Mucosa of descending colon (tissue), 3 donors: ENCODE results near the gene CENPN. TPM values are rescaled to one million over a fixed set of nuclear protein-coding genes. Genes with fewer than 3 reads are reported as not detected.

Source experiments
- ATAC-seq: fragments of 200-7000 bp; cut with Tn5 transposase; one replicate; pipeline ENCODE4 v1.9.1; 2020; ENCODE audit warnings: mild to moderate bottlenecking, moderate library complexity
- DNase-seq, 3 donors: peaks; one replicate each; pipeline ENCODE4 v3.0.0-alpha.2; 2020
- H3K36me3 ChIP-seq: fragments of 200-600 bp; one replicate; pipeline ENCODE4 v1.8.0; 2021; ENCODE audit warnings: low read depth, mild to moderate bottlenecking
- H3K4me1 ChIP-seq: fragments of 200-600 bp; one replicate; pipeline ENCODE4 v1.8.0; 2021; ENCODE audit warnings: low read depth, mild to moderate bottlenecking
- H3K4me3 ChIP-seq: fragments of 200-600 bp; one replicate; pipeline ENCODE4 v1.8.0; 2021; ENCODE audit warnings: mild to moderate bottlenecking
- H3K9me3 ChIP-seq: fragments of 200-600 bp; one replicate; pipeline ENCODE4 v1.8.0; 2021; ENCODE audit warnings: mild to moderate bottlenecking
- CTCF ChIP-seq: fragments of 200-600 bp; IDR thresholded peaks from one replicate; pipeline ENCODE4 v1.8.0; 2022; ENCODE audit warnings: antibody characterized with exemption, mild to moderate bottlenecking
- intact Hi-C, 2 donors: fragments of 100-400 bp; cut with DNase I in 1 of 2; cut with micrococcal nuclease in 1 of 2; formaldehyde crosslinking; loops; one replicate each; pipeline versions ENCODE4 v1.11.0 to v1.11.1; 2022; cut with DNase I, micrococcal nuclease
- total RNA-seq, 3 donors: library from RNA; stranded (reverse); fragmentation: NEBNext Ultra II Directional in 2 of 3; extraction: Animal tissue kit (Norgen Biotek cat#: 25700) in 2 of 3; gene quantifications; one replicate each; pipeline versions ENCODE4 v1.2.1 to v1.2.4, GENCODE V29; 2021 to 2023
- donor health status: DM: no; HTN: no; CAD: no; lungs with moderate emphysema.
- donor health status: DM: no; HTN: no; CAD: no.
- donor health status: DM: no; HTN: yes; CAD: no.

The CENPN gene
- total RNA-seq, 3 donors from 2014 or later: 7.1 to 13.4 (median 7.6) TPM

- TF ChIP-seq CTCF: no peak
- H3K36me3 ChIP-seq: no peaks in the 10 kb centered on the region
- intact Hi-C loops: no loop called here
- H3K4me3 ChIP-seq: no peak overlapping the region
- peaks cover 2% of the 10 kb centered on the region for H3K4me1 ChIP-seq
- no peaks in the 10 kb centered on the region for H3K9me3 ChIP-seq
- DNase-seq (no peak), ATAC-seq (no peak)
Observed at GRCh38 chr16:80991792-80992430, 15.1 kb upstream of the CENPN start.

DNA sequence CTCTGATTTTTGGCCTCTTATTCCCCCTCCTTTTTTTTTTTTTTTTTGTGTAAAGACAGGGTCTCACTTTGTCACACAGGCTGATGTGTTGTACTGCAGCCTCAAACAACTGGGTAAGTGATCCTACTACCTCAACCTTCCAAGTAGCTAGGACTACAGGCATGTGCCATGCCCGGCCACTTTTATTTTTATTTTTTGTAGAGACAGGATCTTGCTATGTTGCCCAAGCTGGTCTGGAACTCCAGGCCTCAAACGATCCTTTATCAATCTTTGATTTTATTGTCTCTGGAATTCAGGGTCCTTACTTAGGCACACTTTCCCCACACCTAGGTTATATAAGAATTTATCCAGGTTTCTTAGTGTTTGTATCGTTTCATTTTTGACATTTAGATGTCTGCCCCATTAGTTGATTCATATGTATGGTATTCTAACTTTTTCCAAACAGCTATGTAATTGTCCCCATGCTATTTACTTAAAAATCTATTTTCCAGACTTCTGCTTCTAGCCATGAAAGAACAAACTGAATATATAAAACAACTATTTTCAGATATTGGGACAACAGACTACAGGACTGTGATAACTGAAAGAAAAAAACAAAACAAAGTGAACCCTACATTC is 14.2 kb upstream of the CENPN start:
- Histone ChIP-seq H3K36me3 (no peaks in the 10 kb centered on the region), H3K9me3 (no peaks in the 10 kb centered on the region), H3K4me1 (peaks cover 10% of the 10 kb centered on the region), H3K4me3 (no peak overlapping the region)
- intact Hi-C loops: no loop called here
- no peak for ATAC-seq
- no peak for TF ChIP-seq CTCF
- no peak for DNase-seq

- DNase-seq (no peak), ATAC-seq (no peak)
- no peaks in the 10 kb centered on the region for H3K9me3 ChIP-seq
- intact Hi-C loops: no loop called here
- no peak overlapping the region for H3K4me3 ChIP-seq
- TF ChIP-seq CTCF: no peak
- no peaks in the 10 kb centered on the region for H3K36me3 ChIP-seq
- peaks cover 10% of the 10 kb centered on the region for H3K4me1 ChIP-seq
Observed at GRCh38 chr16:80993307-80993706, 13.7 kb upstream of the CENPN start.

- no peak for DNase-seq
- Histone ChIP-seq H3K9me3 (no peaks in the 10 kb centered on the region), H3K4me1 (peaks cover 10% of the 10 kb centered on the region), H3K36me3 (no peaks in the 10 kb centered on the region), H3K4me3 (no peak overlapping the region)
- no peak for ATAC-seq
- no peak for TF ChIP-seq CTCF
- intact Hi-C loops: no loop called here
Observed at GRCh38 chr16:80993834-80994233, 13.2 kb upstream of the CENPN start.

DNA sequence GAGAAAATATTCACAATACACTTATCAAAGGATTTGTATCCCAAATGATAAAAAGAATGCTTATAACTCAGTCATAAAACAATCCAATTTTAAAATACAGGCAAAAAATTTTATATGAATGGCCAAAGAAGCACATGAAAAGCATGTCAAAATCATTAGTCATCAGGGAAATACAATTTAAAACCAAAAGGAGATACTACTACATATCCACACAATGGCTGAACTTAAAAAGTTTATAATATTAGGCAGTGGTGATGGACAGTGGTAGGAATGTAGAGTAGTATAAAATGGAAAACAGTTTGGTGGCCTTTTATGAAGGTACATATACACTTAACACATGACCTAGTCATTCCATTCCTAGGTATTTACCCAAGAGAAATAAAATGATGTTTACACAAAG is 12.6 kb upstream of the CENPN start:
- no peak overlapping the region for H3K4me3 ChIP-seq
- H3K9me3 ChIP-seq: no peaks in the 10 kb centered on the region
- DNase-seq (no peak), ATAC-seq (no peak)
- intact Hi-C loops: no loop called here
- no peaks in the 10 kb centered on the region for H3K36me3 ChIP-seq
- TF ChIP-seq CTCF: no peak
- peaks cover 10% of the 10 kb centered on the region for H3K4me1 ChIP-seq
